ENCODE measurements around the gene CFAP77. TPM values are rescaled to one million over a fixed set of nuclear protein-coding genes. Genes with fewer than 3 reads are reported as not detected.

Gene CFAP77
- polyA plus RNA-seq, 1 donor from 2014 or later, result not detected

- H3K4me3 ChIP-seq (ENCODE audit: low read length), result no peak overlapping the region
- H3K9ac ChIP-seq (ENCODE audit: low read length), result no peak overlapping the region
- peaks cover 3% of the 10 kb centered on the region for H3K36me3 ChIP-seq (ENCODE audit: insufficient read depth, low read length)
- H3K79me2 ChIP-seq (replicated peaks; ENCODE audit: insufficient read depth, low read length), result no peaks in the 10 kb centered on the region
- no peaks in the 10 kb centered on the region for H3K27me3 ChIP-seq (ENCODE audit: insufficient read depth, low read depth, low read length)
- no peak for TF ChIP-seq SMC3 (conservative IDR thresholded peaks at IDR 0.05; ENCODE audit: poor library complexity)
- no peak for TF ChIP-seq CTCF (IDR thresholded peaks at IDR 0.05; ENCODE audit: poor library complexity, severe bottlenecking)
- no peak overlapping the region for H3K27ac ChIP-seq (ENCODE audit: low read length)
- no peak overlapping the region for H3K4me2 ChIP-seq (ENCODE audit: low read length)
- H2AFZ ChIP-seq (ENCODE audit: low read depth, low read length), result no peak overlapping the region
- H3F3A ChIP-seq (ENCODE audit: insufficient read depth, low read length, poor library complexity, severe bottlenecking), result no peaks in the 10 kb centered on the region
- H3K9me2 ChIP-seq (ENCODE audit: insufficient read depth, low read length), result no peaks in the 10 kb centered on the region
- no peaks in the 10 kb centered on the region for H4K20me1 ChIP-seq (ENCODE audit: insufficient read depth)
- no peaks in the 10 kb centered on the region for H3K9me3 ChIP-seq (ENCODE audit: low read length)
Observed at GRCh38 chr9:132616725-132617124, 206.7 kb downstream of the CFAP77 start.

- H3K36me3 ChIP-seq (ENCODE audit: insufficient read depth, low read length), result no peaks in the 10 kb centered on the region
- H3K9me2 ChIP-seq (ENCODE audit: insufficient read depth, low read length), result no peaks in the 10 kb centered on the region
- H3K4me2 ChIP-seq (ENCODE audit: low read length), result no peak overlapping the region
- no peak overlapping the region for H3K9ac ChIP-seq (ENCODE audit: low read length)
- TF ChIP-seq CTCF (IDR thresholded peaks at IDR 0.05; ENCODE audit: poor library complexity, severe bottlenecking) (no peak), MXI1 (conservative IDR thresholded peaks at IDR 0.05; ENCODE audit: poor library complexity, severe bottlenecking) (no peak), TAF1 (IDR thresholded peaks at IDR 0.05; ENCODE audit: low read depth) (no peak), SMC3 (conservative IDR thresholded peaks at IDR 0.05; ENCODE audit: poor library complexity) (no peak), EP300 (conservative IDR thresholded peaks at IDR 0.05; ENCODE audit: poor library complexity, severe bottlenecking) (no peak), RAD21 (conservative IDR thresholded peaks at IDR 0.05) (no peak), REST (IDR thresholded peaks at IDR 0.05; ENCODE audit: borderline replicate concordance) (no peak), POLR2AphosphoS5 (IDR thresholded peaks at IDR 0.05) (no peak), EZH2 (IDR thresholded peaks at IDR 0.05; ENCODE audit: borderline replicate concordance, insufficient read depth, low read length, poor library complexity, severe bottlenecking) (no peak)
- no peaks in the 10 kb centered on the region for H3K79me2 ChIP-seq (replicated peaks; ENCODE audit: insufficient read depth, low read length)
- H3K9me3 ChIP-seq (ENCODE audit: low read length), result no peaks in the 10 kb centered on the region
- H3K27me3 ChIP-seq (ENCODE audit: insufficient read depth, low read depth, low read length), result no peaks in the 10 kb centered on the region
- no peak overlapping the region for H3K27ac ChIP-seq (ENCODE audit: low read length)
- H2AFZ ChIP-seq (ENCODE audit: low read depth, low read length), result no peak overlapping the region
- H3F3A ChIP-seq (ENCODE audit: insufficient read depth, low read length, poor library complexity, severe bottlenecking), result no peaks in the 10 kb centered on the region
- H4K20me1 ChIP-seq (ENCODE audit: insufficient read depth), result no peaks in the 10 kb centered on the region
- no peak overlapping the region for H3K4me3 ChIP-seq (ENCODE audit: low read length)
Observed at GRCh38 chr9:132622159-132622558, 212.1 kb downstream of the CFAP77 start.

Small RNA genes within 50 kb of the gene (small RNA-seq; reads per million reads assigned to genes)
- gene RNU5D-2P, result 0 to 1.9 (median 0.10) reads per million in 3 experiments

Other genes starting within 250 kb of the CFAP77 start
- gene NTNG2, start 248.2 kb upstream of the CFAP77 start, polyA plus RNA-seq, result 0.26 and 0.43 TPM in 2 replicates
- gene SETX, start 55.2 kb upstream of the CFAP77 start, polyA plus RNA-seq, result 32.0 and 37.1 TPM in 2 replicates
- gene TTF1, start 3.4 kb upstream of the CFAP77 start, polyA plus RNA-seq, result 17.6 and 27.1 TPM in 2 replicates
- gene BARHL1, start 172.4 kb downstream of the CFAP77 start, polyA plus RNA-seq, result not detected in 2 replicates